Naive B cell (primary cell): ENCODE data around the gene TRIM66. TPM values are rescaled to one million over a fixed set of nuclear protein-coding genes. Genes with fewer than 3 reads are reported as not detected.
"Not testable (repeated sequence)": the region's sequence is repeated elsewhere in the genome, so short reads cannot be mapped to it uniquely, and the experiment has no call there.

ENCODE experiments used
- ATAC-seq, 2 donors: fragments of 150-1000 bp; cut with Tn5 transposase; 2 replicates each; pipeline ENCODE4 v1.10.0; 2021; ENCODE audit warnings: low read depth in 2 of 2, mild to moderate bottlenecking in 2 of 2, moderate library complexity in 2 of 2
- DNase-seq: peaks from one replicate; pipeline ENCODE4 v3.0.0; 2022
- H3K27ac Mint-ChIP-seq, 6 donors: one replicate each; pipeline ENCODE4 v1.8.0; 2020 to 2022; ENCODE audit warnings: mild to moderate bottlenecking in 6 of 6, mixed read lengths in 6 of 6, moderate library complexity in 5 of 6, inconsistent platforms in 2 of 6
- H3K27me3 Mint-ChIP-seq, 3 donors: one replicate each; pipeline ENCODE4 v1.8.0; 2021 to 2022; ENCODE audit warnings: mixed read lengths in 3 of 3, mild to moderate bottlenecking in 1 of 3
- H3K36me3 Mint-ChIP-seq, 2 donors: one replicate each; pipeline ENCODE4 v1.8.0; 2020 to 2022; ENCODE audit warnings: mixed read lengths in 2 of 2, inconsistent platforms in 1 of 2, mild to moderate bottlenecking in 1 of 2
- H3K4me1 Mint-ChIP-seq, 3 donors: one replicate each; pipeline ENCODE4 v1.8.0; 2020 to 2022; ENCODE audit warnings: mixed read lengths in 3 of 3, inconsistent platforms in 1 of 3, mild to moderate bottlenecking in 1 of 3, moderate library complexity in 1 of 3
- H3K4me3 Mint-ChIP-seq, 8 donors: one replicate each; pipeline ENCODE4 v1.8.0; 2020 to 2022; ENCODE audit warnings: mild to moderate bottlenecking in 8 of 8, mixed read lengths in 8 of 8, moderate library complexity in 8 of 8, inconsistent platforms in 2 of 8
- H3K9me3 Mint-ChIP-seq, 7 donors: one replicate each; pipeline ENCODE4 v1.8.0; 2020 to 2022; ENCODE audit warnings: mixed read lengths in 7 of 7, mild to moderate bottlenecking in 5 of 7, inconsistent platforms in 2 of 7, moderate library complexity in 1 of 7
- polyA plus RNA-seq, 6 donors: library from polyadenylated mRNA; unstranded; fragments of 300-500 nt; fragmentation: Illumina TruSeq; gene quantifications; one replicate each; pipeline ENCODE4 v1.2.3, GENCODE V29; 2021; ENCODE audit warnings: low read depth in 6 of 6

The TRIM66 gene
- polyA plus RNA-seq, 6 donors from 2014 or later = 0.31 to 1.7 (median 0.95) TPM; not detected in 1

DNA sequence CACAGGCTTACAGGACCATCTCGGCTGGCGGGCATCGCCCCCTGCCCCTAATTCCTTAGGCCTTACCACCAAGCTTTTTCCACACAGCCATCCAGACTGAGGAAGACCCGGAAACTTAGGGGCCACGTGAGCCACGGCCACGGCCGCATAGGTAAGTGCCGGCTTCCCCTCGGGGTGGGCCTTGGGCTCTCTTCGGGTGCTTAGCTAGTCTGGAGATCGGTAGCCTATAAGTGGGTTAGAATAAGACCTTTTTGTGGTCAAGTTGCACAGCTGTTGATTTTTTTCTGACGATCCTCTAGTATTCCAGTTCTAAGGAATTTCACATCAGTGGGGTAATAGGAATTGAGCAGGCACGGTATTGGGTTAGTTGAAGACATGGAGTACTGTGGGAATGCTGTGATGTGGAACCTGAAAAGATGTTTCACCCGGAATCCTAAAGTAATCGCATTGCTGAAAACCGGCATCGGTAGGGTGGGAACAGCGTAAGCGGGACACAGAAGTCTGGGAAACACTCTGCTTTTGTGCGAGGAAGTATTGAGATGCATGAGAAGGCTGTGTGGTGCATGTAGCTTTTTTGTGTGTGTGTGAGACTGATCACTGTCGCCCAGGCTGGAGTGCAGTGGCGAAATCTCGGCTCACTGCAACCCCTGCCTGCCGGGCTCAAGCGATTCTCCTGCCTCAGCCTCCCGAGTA lies 796 bp upstream of the TRIM66 start:
- DNase-seq = no peak
- H3K4me1 Mint-ChIP-seq = peaks cover 38 to 56% (median 40%) of the 10 kb centered on the region in 3 donors

DNA sequence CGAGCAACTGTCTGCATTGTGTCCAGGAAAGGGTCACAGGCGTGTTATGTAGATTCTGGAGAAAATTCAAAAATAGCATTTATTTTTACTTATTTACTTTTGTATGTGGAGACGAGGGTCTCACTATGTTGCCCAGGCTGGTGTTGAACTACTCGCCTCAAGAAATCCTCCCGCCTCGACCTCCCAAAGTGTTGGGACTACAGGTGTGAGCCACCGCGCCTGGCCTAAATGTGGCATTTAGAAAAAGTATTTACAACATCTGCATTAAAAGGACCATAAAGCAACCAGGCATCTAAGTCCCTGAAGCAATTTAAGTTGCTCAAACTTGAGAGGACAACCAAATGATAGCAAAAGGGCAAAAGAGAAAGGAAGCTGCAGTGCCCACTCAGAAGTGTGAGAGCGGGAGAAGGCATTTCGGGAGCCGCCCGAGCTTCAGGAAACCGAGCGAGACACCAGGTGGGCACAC lies 595 bp downstream of the TRIM66 start:
- Mint-ChIP-seq H3K4me3 (peak overlapping the region; percentile 86 to 99 (median 96)), H3K4me1 (peaks cover 32 to 45% (median 33%) of the 10 kb centered on the region in 3 donors), H3K27ac (peak overlapping the region; percentile 96 to 98 (median 98)), H3K9me3 (peaks cover 0 to 11% (median 0%) of the 10 kb centered on the region in 7 donors), H3K36me3 (peaks cover 21 to 30% of the 10 kb centered on the region in 2 donors), H3K27me3 (no peaks in the 10 kb centered on the region)
- ATAC-seq (no peak), DNase-seq (no peak)

More for the DNA sequence above, 796 bp upstream of the TRIM66 start:
- Mint-ChIP-seq H3K9me3 (peaks cover 0 to 11% (median 0%) of the 10 kb centered on the region in 7 donors), H3K36me3 (peaks cover 21 to 30% of the 10 kb centered on the region in 2 donors), H3K4me3 (peak overlapping the region; percentile 86 to 99 (median 96)), H3K27me3 (no peaks in the 10 kb centered on the region), H3K27ac (peak overlapping the region; percentile 84 to 98 (median 97))
- no peak for ATAC-seq

DNA sequence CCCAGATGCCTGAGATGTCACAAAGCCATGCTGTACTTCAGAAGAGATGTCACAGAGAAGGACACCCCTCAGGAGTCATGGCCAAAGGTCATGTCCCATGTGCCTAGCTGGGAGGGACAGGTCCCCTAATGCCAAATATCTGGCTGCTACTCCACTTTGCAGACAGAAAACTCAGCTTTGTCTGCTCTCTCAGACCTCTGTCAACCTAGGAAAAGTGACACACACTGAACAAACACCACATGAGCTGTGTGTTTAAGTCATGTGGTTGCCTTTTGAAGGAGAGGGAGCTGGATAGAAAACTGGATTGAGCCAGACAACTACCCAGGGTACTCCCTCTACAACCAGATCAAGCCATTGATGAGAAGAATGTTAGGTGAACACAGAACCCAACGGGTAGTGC lies 3.5 kb downstream of the TRIM66 start:
- no peaks in the 10 kb centered on the region for H3K27me3 Mint-ChIP-seq
- no peak overlapping the region for H3K27ac Mint-ChIP-seq
- H3K4me1 Mint-ChIP-seq = peaks cover 20 to 27% (median 21%) of the 10 kb centered on the region in 3 donors
- DNase-seq (no peak), ATAC-seq (no peak)
- peaks cover 12 to 15% of the 10 kb centered on the region in 2 donors for H3K36me3 Mint-ChIP-seq
- H3K4me3 Mint-ChIP-seq = peak overlapping the region in 1 of 8 donors; percentile 99
- peaks cover 0 to 11% (median 0%) of the 10 kb centered on the region in 7 donors for H3K9me3 Mint-ChIP-seq

GRCh38 chr11:8676458-8676857 lies 6.0 kb downstream of the TRIM66 start:
- peaks cover 0 to 11% (median 0%) of the 10 kb centered on the region in 7 donors for H3K9me3 Mint-ChIP-seq
- peaks cover 12 to 23% of the 10 kb centered on the region in 2 donors for H3K36me3 Mint-ChIP-seq
- DNase-seq (no peak), ATAC-seq (no peak)
- no peaks in the 10 kb centered on the region for H3K27me3 Mint-ChIP-seq
- H3K4me1 Mint-ChIP-seq = peaks cover 7 to 11% (median 8%) of the 10 kb centered on the region in 3 donors
- H3K4me3 Mint-ChIP-seq = peak overlapping the region in 1 of 8 donors; percentile 21
- H3K27ac Mint-ChIP-seq = no peak overlapping the region

GRCh38 chr11:8674859-8675258 lies 7.6 kb downstream of the TRIM66 start:
- Mint-ChIP-seq H3K27ac (no peak overlapping the region), H3K9me3 (no peaks in the 10 kb centered on the region), H3K36me3 (peaks cover 0 to 15% of the 10 kb centered on the region in 2 donors), H3K4me1 (no peaks in the 10 kb centered on the region), H3K27me3 (no peaks in the 10 kb centered on the region), H3K4me3 (no peak overlapping the region)
- no peak for DNase-seq
- no peak for ATAC-seq

GRCh38 chr11:8672346-8672745 lies 10.1 kb downstream of the TRIM66 start:
- Mint-ChIP-seq H3K9me3 (no peaks in the 10 kb centered on the region), H3K36me3 (peaks cover 0 to 10% of the 10 kb centered on the region in 2 donors), H3K27me3 (no peaks in the 10 kb centered on the region), H3K27ac (peak overlapping the region in 1 of 6 donors; percentile 18), H3K4me1 (no peaks in the 10 kb centered on the region), H3K4me3 (no peak overlapping the region)
- DNase-seq (no peak), ATAC-seq (no peak)

- H3K27me3 Mint-ChIP-seq = no peaks in the 10 kb centered on the region
- DNase-seq (no peak), ATAC-seq (no peak)
- peaks cover 0 to 10% of the 10 kb centered on the region in 2 donors for H3K36me3 Mint-ChIP-seq
- no peaks in the 10 kb centered on the region for H3K9me3 Mint-ChIP-seq
- H3K4me1 Mint-ChIP-seq = no peaks in the 10 kb centered on the region
- no peak overlapping the region for H3K4me3 Mint-ChIP-seq
- H3K27ac Mint-ChIP-seq = peak overlapping the region in 1 of 6 donors; percentile 18
Measured at GRCh38 chr11:8671651-8672062, 10.8 kb downstream of the TRIM66 start.

DNA sequence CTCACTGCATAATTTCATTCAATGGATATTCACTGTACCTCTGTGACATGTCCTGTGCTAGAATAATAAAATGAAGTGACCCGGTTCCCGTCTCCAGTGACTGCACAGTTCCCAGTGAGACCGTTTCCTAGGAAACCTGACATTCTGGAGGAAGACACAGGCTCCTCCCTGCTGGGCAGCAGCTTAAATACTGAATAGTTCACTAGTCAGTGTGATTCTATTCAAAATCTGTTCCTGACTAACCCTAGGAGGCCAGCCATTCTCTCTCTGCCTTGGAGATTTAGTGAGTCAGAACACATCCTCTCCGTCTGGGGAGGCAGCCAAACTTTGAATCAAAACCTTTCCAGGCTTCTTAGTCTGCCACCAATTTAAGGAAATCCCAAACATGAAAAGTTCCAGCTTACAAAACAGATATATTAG lies 11.3 kb downstream of the TRIM66 start:
- Mint-ChIP-seq H3K4me3 (peak overlapping the region in 1 of 8 donors; percentile 57), H3K27me3 (no peaks in the 10 kb centered on the region), H3K4me1 (peaks cover 0 to 3% (median 0%) of the 10 kb centered on the region in 3 donors), H3K9me3 (no peaks in the 10 kb centered on the region), H3K27ac (no peak overlapping the region), H3K36me3 (peaks cover 0 to 14% of the 10 kb centered on the region in 2 donors)
- no peak for ATAC-seq
- DNase-seq = no peak

DNA sequence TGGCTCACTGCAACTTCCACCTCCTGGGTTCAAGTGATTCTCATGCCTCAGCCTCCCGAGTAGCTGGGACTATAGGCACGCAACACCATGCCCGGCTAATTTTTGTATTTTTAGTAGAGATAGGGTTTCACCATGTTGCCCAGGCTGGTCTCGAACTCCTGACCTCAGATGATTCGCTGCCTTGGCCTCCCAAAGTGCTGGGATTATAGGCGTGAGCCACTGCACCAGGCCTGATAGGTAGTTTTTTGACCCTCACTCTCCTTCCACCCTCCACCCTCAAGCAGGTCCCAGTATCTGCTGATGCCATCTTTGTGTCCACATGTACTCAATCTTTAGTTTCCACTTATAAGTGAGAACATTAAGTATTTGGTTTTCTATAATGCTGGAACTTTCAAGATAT lies 12.4 kb downstream of the TRIM66 start:
- DNase-seq, H3K27me3 Mint-ChIP-seq, H3K4me3 Mint-ChIP-seq, H3K27ac Mint-ChIP-seq, ATAC-seq, H3K4me1 Mint-ChIP-seq, H3K9me3 Mint-ChIP-seq: not testable (repeated sequence)
- peaks cover 0 to 18% of the 10 kb centered on the region in 2 donors for H3K36me3 Mint-ChIP-seq

DNA sequence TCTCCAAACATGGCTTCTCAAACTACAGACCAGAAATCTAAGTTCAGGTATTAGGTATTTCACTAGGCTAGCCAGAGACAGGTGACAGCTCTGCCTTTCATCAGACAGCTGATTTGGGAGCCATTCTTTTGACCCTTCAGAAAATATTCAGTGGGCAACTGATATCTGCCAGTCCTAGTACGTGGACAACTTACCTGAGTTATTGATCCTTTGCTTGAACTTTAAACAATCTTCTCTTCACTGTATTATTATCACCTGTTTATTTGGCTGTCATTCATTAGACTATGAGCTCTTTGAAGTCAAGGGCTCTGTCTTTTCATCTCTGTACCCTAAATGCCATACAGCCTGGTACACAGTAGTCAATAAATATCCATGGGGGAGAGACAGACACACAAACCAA lies 17.2 kb downstream of the TRIM66 start:
- peaks cover 0 to 3% (median 0%) of the 10 kb centered on the region in 3 donors for H3K4me1 Mint-ChIP-seq
- DNase-seq = no peak
- H3K4me3 Mint-ChIP-seq = no peak overlapping the region
- ATAC-seq = no peak
- H3K9me3 Mint-ChIP-seq = no peaks in the 10 kb centered on the region
- H3K27ac Mint-ChIP-seq = no peak overlapping the region
- peaks cover 0 to 10% of the 10 kb centered on the region in 2 donors for H3K36me3 Mint-ChIP-seq
- H3K27me3 Mint-ChIP-seq = no peaks in the 10 kb centered on the region

DNA sequence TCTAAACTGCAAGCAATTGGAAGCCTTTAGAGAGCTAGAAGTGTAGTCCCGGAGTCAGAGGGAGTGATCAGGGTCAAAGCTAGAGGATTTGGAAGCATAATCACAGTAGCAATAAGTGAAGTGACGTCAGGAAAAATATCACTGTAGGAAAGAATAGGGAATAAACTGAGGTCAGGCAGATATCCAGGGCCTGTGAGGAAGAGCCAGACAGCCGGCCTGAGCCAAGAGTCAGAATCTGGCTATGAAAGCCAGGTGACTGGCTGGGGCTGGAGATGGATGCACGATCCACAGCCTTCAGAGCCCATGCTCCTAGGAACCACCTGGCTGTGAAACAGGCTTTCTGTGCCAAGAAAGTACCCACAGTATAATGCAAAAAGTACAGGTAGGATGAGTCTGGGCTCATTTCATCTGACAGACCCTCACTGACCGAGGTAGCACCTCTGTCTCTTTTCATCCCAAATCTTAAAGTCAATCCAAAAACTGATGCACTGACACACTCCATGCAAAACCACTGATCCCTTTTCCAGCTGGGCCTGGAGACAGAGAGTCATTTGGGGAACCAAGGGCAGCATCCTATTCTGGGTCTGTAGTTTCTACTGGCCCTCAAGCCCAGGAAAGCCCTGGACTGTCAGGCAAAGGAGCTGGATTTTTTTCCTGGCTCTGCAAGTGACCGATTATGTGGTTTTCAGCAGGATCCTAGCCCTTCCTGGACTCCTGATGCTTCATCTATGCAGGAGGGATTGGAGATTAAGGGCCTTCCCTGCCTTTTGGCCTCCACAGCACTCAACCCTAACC lies 21.3 kb downstream of the TRIM66 start:
- Mint-ChIP-seq H3K27ac (no peak overlapping the region), H3K9me3 (no peaks in the 10 kb centered on the region), H3K4me3 (no peak overlapping the region), H3K36me3 (peaks cover 0 to 6% of the 10 kb centered on the region in 2 donors), H3K4me1 (peaks cover 0 to 3% (median 0%) of the 10 kb centered on the region in 3 donors), H3K27me3 (no peaks in the 10 kb centered on the region)
- DNase-seq = no peak
- ATAC-seq = no peak

DNA sequence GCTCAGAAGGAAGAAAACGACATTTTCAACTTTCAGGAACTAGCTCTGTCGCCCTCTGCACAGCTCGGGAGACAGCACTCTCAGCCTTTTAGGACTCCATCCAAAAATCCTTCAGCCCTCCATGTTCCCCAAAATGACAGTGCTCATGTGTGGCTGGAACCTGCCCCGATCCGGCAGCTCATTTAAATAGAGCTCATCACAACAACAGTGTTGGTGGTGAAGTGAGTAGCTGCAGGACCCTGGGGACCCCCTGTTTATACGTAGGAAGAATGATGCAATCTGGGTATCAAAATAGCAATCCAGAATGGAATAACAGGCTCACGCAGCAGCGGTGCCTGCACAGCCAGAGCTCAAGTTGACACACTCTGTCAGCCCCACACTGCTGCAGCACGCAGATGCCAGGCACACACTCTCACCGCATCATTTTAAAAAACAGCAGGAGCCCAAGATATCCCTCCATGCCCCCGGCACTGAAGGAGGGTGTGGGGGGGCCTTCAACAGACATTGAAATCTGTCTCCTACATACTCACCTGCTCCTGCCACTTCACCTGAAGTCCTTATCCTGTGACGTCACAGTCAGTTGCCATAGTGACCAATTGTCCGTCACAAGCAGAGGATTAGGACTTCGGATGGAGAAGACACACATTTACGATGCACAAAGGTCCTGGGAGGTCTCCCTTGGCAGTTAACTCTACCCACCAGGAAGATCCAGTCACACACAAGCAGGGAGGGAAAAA lies 24.0 kb downstream of the TRIM66 start:
- Mint-ChIP-seq H3K4me1 (peaks cover 0 to 3% (median 0%) of the 10 kb centered on the region in 3 donors), H3K36me3 (peaks cover 0 to 10% of the 10 kb centered on the region in 2 donors), H3K4me3 (no peak overlapping the region), H3K27ac (no peak overlapping the region), H3K27me3 (no peaks in the 10 kb centered on the region), H3K9me3 (no peaks in the 10 kb centered on the region)
- ATAC-seq (no peak), DNase-seq (no peak)

GRCh38 chr11:8656291-8656690 lies 26.2 kb downstream of the TRIM66 start:
- Mint-ChIP-seq H3K4me1 (peaks cover 0 to 3% (median 0%) of the 10 kb centered on the region in 3 donors), H3K9me3 (no peaks in the 10 kb centered on the region), H3K4me3 (no peak overlapping the region), H3K27me3 (no peaks in the 10 kb centered on the region), H3K36me3 (peaks cover 1 to 27% of the 10 kb centered on the region in 2 donors), H3K27ac (peak overlapping the region in 1 of 6 donors; percentile 57)
- ATAC-seq = no peak
- no peak for DNase-seq
